ENCODE results near the gene ZBTB9.
A peak's percentile ranks its signal among the peaks of the same experiment; 100 is the strongest.

ZBTB9 gene

GRCh38 chr6:33454009-33454946, at the start of gene ZBTB9:
ZBTB9 (plus strand) TSS chr6:33454576; CDS start chr6:33455101, 525 bp downstream.
- peak; percentile 75 for DNase-seq (ENCODE audit: low read depth)

GRCh38 chr6:33404884-33405283, 49.5 kb upstream of the ZBTB9 start:
- no peak for DNase-seq (ENCODE audit: low read depth)

- DNase-seq (ENCODE audit: low read depth), result no peak
Measured at GRCh38 chr6:33405386-33405940, 48.9 kb upstream of the ZBTB9 start.

- no peak for DNase-seq (ENCODE audit: low read depth)
Measured at GRCh38 chr6:33406126-33406525, 48.2 kb upstream of the ZBTB9 start.

GRCh38 chr6:33407132-33407718, 47.2 kb upstream of the ZBTB9 start:
- DNase-seq (ENCODE audit: low read depth), result no peak

GRCh38 chr6:33410050-33410710, 44.2 kb upstream of the ZBTB9 start:
- peak; percentile 77 for DNase-seq (ENCODE audit: low read depth)

GRCh38 chr6:33410711-33411631, 43.4 kb upstream of the ZBTB9 start, which contains the start of gene PHF1:
PHF1 (plus strand) TSS chr6:33411014; CDS start chr6:33412264, 1,250 bp downstream.
- DNase-seq (ENCODE audit: low read depth), result no peak

- no peak for DNase-seq (ENCODE audit: low read depth)
Measured at GRCh38 chr6:33411632-33412005, 42.8 kb upstream of the ZBTB9 start.

GRCh38 chr6:33412140-33413009, 42.0 kb upstream of the ZBTB9 start:
- DNase-seq (ENCODE audit: low read depth), result no peak

GRCh38 chr6:33413241-33414120, 40.9 kb upstream of the ZBTB9 start:
- DNase-seq (ENCODE audit: low read depth), result no peak

GRCh38 chr6:33414592-33415271, 39.6 kb upstream of the ZBTB9 start:
- DNase-seq (ENCODE audit: low read depth), result no peak

- DNase-seq (ENCODE audit: low read depth), result no peak
Measured at GRCh38 chr6:33415831-33416230, 38.5 kb upstream of the ZBTB9 start.

- no peak for DNase-seq (ENCODE audit: low read depth)
Measured at GRCh38 chr6:33416386-33417127, 37.8 kb upstream of the ZBTB9 start.

GRCh38 chr6:33417128-33417902, 37.1 kb upstream of the ZBTB9 start:
- peak; percentile 67 for DNase-seq (ENCODE audit: low read depth)

- peak; percentile 99 for DNase-seq (ENCODE audit: low read depth)
Measured at GRCh38 chr6:33417903-33418689, 36.3 kb upstream of the ZBTB9 start, which contains the start of gene CUTA. CUTA (minus strand) TSS chr6:33418107; CDS start chr6:33418000, 107 bp downstream.

- DNase-seq (ENCODE audit: low read depth), result no peak
Measured at GRCh38 chr6:33418690-33419291, 35.6 kb upstream of the ZBTB9 start.
